ENCODE data around the gene POU3F3.

Gene POU3F3

DNA sequence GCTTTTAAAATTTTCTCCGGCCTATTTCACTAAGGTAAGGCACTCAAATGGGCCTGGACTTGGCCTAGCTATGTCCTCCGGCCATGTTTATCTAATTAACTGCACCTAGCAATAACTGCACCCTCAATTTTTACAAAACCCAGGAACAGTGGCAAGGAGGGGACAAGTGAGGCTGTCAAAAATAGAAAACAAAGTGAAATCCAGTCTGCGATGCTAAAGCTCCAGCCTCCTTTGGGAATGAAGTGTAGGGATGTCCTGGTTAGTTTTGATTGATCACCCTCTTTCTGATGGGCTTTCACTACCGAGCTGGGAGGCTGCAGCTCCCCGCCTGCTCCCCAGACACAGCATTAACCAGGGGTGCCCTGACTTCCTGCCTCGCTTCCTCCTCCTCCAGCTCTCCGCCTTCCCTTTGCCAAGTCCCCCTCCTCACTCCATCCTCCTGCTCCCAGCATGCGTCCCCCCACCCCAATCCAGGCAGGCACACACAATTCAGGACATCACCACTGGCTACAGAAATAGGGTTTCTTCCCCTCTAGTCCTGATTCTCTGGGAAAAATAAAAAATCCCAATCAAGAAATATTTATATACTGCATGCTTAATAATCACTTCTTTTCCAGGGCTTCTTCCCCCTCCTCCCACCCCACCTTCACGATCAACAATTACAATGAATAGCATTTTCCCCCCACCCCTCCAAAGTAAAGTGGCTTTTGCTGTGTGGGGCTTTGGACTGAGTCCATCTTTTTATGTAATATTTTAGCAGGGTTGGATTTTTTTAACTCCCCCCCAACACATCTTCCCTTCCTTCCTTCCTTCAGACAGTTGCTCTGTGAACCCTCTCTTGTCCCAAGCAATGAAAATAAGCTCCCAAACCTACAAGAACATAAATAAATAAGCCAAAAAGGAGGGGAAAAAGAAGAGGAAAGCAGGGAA, 3.3 kb upstream of the POU3F3 start:
- TF ChIP-seq, protein P1, sequence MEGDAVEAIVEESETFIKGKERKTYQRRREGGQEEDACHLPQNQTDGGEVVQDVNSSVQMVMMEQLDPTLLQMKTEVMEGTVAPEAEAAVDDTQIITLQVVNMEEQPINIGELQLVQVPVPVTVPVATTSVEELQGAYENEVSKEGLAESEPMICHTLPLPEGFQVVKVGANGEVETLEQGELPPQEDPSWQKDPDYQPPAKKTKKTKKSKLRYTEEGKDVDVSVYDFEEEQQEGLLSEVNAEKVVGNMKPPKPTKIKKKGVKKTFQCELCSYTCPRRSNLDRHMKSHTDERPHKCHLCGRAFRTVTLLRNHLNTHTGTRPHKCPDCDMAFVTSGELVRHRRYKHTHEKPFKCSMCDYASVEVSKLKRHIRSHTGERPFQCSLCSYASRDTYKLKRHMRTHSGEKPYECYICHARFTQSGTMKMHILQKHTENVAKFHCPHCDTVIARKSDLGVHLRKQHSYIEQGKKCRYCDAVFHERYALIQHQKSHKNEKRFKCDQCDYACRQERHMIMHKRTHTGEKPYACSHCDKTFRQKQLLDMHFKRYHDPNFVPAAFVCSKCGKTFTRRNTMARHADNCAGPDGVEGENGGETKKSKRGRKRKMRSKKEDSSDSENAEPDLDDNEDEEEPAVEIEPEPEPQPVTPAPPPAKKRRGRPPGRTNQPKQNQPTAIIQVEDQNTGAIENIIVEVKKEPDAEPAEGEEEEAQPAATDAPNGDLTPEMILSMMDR (IDR thresholded peaks at IDR 0.05; ENCODE audit: low read depth, low read length) = no peak
- peak overlapping the region; percentile 10 for H3K4me3 ChIP-seq (ENCODE audit: low read depth, low read length)
- DNase-seq (ENCODE audit: low read depth, low spot score) = no peak
- in situ Hi-C loops (cut with HindIII; ENCODE audit: low sequenced_read_pairs) = no loop called here

DNA sequence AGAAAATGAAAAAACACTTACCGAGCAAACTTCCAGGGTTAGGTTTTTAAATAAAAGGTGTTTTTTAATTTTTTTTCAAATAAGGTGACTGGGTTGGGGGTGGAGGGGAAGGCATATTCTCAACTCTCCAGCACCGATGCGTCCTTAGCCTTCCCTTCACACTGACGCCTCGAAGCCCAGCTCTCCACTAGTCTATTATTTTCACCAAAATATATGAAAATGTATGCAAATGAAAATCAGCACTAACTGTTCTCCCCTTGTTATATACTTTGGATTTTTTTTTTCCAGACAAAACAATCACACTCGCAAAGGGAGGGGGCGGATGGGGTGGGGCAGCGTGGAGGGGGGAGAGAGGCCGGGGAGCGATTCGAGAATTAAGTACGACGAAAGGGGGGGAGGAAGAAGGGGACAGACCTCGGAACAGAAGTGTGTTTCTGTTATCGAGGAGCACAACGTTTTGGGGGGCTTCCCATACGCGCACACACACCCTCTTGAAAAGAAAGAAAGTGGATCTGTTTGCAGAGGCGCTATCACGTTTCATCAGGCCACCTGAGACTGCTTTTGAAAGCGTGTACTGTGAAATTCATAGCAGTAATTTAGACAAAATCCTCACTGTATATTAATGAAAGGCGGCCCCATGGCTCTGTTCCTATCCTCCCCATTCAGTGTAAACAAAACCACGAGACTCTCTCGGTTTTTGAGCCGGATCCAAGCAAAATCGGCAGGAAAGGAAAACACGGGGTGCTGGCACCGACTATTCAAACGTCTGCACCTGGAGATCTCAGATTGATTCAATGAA, 2.4 kb upstream of the POU3F3 start:
- peak; percentile 24 for DNase-seq (ENCODE audit: low read depth, low spot score)
- in situ Hi-C loops (cut with HindIII; ENCODE audit: low sequenced_read_pairs) = no loop called here
- TF ChIP-seq, protein P1 (IDR thresholded peaks at IDR 0.05; ENCODE audit: low read depth, low read length) = no peak
- peak overlapping the region; percentile 59 for H3K4me3 ChIP-seq (ENCODE audit: low read depth, low read length)

DNA sequence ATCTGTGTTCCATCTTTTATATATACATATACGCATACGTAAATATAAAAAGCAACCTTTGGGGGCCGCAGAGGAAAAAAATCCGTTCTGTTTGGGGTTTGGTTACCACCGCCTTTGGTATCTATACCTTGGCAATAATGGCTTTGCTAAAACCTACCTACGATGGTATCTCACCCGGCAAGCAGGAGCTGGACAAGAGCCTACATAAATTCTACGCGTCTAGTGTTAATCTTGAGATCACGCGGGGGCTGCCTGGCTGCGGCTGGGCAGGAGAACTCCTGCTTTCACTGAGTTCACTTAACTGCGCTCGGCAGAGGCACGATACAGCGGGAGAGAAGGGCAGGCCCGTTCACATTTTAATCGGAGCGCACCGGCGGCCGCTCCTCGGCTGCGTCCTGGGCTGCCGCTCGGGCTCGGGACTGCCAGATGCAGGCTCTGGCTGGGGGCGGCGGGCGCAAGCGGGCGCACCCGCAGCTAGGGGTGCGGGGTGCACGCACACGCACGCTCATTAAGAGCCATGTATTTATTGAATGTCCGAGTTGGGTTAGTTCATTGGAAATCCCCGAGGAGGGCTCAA, 1.7 kb upstream of the POU3F3 start:
- in situ Hi-C loops (cut with HindIII; ENCODE audit: low sequenced_read_pairs) = no loop called here
- TF ChIP-seq, protein P1 (IDR thresholded peaks at IDR 0.05; ENCODE audit: low read depth, low read length) = no peak
- H3K4me3 ChIP-seq (ENCODE audit: low read depth, low read length) = peak overlapping the region; percentile 59
- peak; percentile 51 for DNase-seq (ENCODE audit: low read depth, low spot score)

DNA sequence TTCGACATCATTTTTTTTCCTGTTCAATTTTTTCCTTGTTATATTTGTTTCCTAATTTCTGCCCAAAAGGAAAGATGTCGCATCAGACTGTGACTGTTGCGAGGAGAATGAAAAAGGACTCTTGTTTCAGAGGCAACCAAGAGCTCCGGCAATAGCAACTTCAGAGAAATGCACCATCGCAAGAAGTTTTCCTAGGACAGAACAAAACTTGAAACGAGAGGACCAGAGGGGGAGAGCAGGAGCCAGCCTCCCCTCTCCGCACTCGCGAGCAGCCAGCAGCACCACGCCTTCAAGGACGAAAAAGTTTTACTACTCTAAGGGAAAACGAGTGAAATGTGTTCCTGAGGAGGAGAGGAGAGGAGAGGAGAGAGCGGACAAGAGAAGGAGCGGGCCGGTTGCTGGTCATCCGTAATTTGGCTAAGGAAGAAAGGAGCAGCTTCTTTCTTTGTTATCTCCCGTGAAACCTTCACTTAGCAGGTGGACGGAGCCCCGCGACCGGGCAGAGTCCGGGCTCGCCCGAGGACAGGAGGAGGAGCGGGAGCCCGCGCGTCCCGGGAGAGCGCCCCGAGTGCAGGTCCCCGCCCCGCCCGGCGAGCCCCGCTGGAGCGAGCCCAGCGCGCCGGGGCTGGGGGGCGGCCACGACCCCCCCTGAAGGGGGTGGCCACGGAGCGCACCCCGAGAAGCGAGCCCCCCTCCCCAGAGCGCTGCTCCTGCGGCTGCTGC, 744 bp downstream of the POU3F3 start:
- peak overlapping the region; percentile 48 for H3K4me3 ChIP-seq (ENCODE audit: low read depth, low read length)
- TF ChIP-seq, protein P1 (IDR thresholded peaks at IDR 0.05; ENCODE audit: low read depth, low read length) = no peak
- peak; percentile 51 for DNase-seq (ENCODE audit: low read depth, low spot score)
- in situ Hi-C loops (cut with HindIII; ENCODE audit: low sequenced_read_pairs) = no loop called here

DNA sequence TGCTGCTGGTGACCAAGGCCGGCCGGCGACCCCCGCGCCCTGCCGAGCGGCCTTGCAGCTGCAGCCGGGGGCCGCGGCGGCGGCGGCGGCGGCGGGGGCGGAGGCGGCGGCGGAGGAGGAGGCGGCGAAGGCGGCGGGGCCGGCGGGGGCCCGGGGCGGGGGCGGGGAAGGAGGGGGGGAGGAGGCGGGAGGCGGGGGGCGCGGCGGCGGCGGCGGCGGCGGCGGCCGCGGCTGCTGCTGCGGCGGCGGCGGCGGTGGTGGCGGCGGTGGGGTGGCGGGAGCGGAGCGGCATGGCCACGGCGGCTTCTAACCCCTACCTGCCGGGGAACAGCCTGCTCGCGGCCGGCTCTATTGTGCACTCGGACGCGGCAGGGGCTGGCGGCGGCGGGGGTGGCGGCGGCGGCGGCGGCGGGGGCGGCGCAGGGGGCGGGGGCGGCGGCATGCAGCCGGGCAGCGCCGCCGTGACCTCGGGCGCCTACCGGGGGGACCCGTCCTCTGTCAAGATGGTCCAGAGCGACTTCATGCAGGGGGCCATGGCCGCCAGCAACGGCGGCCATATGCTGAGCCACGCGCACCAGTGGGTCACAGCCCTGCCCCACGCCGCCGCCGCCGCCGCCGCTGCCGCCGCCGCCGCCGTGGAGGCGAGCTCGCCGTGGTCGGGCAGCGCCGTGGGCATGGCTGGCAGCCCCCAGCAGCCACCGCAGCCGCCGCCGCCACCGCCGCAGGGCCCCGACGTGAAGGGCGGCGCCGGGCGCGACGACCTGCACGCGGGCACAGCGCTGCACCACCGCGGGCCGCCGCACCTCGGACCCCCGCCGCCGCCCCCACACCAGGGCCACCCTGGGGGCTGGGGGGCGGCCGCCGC, 1.5 kb downstream of the POU3F3 start:
- peak overlapping the region; percentile 48 for H3K4me3 ChIP-seq (ENCODE audit: low read depth, low read length)
- in situ Hi-C loops (cut with HindIII; ENCODE audit: low sequenced_read_pairs) = no loop called here
- TF ChIP-seq, protein P1 (IDR thresholded peaks at IDR 0.05; ENCODE audit: low read depth, low read length) = no peak
- no peak for DNase-seq (ENCODE audit: low read depth, low spot score)
